Measurements from ENCODE around the gene RFXANK. TPM values are rescaled to one million over a fixed set of nuclear protein-coding genes. Genes with fewer than 3 reads are reported as not detected.

The RFXANK gene
- polyA plus RNA-seq, 1 donor from 2014 or later = 40.0 TPM

GRCh38 chr19:19224150-19224851 is 32.2 kb downstream of the RFXANK start:
- Histone ChIP-seq H3F3A (ENCODE audit: insufficient read depth, low read length, poor library complexity, severe bottlenecking) (no peaks in the 10 kb centered on the region), H3K9ac (ENCODE audit: low read length) (no peak overlapping the region), H3K36me3 (ENCODE audit: insufficient read depth, low read length) (peaks cover 6% of the 10 kb centered on the region), H4K20me1 (ENCODE audit: insufficient read depth) (no peaks in the 10 kb centered on the region), H3K27me3 (ENCODE audit: insufficient read depth, low read depth, low read length) (no peaks in the 10 kb centered on the region), H3K4me3 (ENCODE audit: low read length) (no peak overlapping the region), H3K79me2 (replicated peaks; ENCODE audit: insufficient read depth, low read length) (no peaks in the 10 kb centered on the region), H3K4me2 (ENCODE audit: low read length) (no peak overlapping the region), H3K27ac (ENCODE audit: low read length) (no peak overlapping the region), H3K9me2 (ENCODE audit: insufficient read depth, low read length) (no peaks in the 10 kb centered on the region), H2AFZ (ENCODE audit: low read depth, low read length) (no peak overlapping the region), H3K9me3 (ENCODE audit: low read length) (no peaks in the 10 kb centered on the region)
- TF ChIP-seq MXI1 (conservative IDR thresholded peaks at IDR 0.05; ENCODE audit: poor library complexity, severe bottlenecking) = no peak
- TF ChIP-seq EZH2 (IDR thresholded peaks at IDR 0.05; ENCODE audit: borderline replicate concordance, insufficient read depth, low read length, poor library complexity, severe bottlenecking) = no peak
- no peak for TF ChIP-seq SMC3 (conservative IDR thresholded peaks at IDR 0.05; ENCODE audit: poor library complexity)
- TF ChIP-seq POLR2AphosphoS5 (IDR thresholded peaks at IDR 0.05) = no peak
- TF ChIP-seq EP300 (conservative IDR thresholded peaks at IDR 0.05; ENCODE audit: poor library complexity, severe bottlenecking) = no peak
- TF ChIP-seq RAD21 (conservative IDR thresholded peaks at IDR 0.05) = no peak
- no peak for TF ChIP-seq REST (IDR thresholded peaks at IDR 0.05; ENCODE audit: borderline replicate concordance)
- TF ChIP-seq, protein P1, sequence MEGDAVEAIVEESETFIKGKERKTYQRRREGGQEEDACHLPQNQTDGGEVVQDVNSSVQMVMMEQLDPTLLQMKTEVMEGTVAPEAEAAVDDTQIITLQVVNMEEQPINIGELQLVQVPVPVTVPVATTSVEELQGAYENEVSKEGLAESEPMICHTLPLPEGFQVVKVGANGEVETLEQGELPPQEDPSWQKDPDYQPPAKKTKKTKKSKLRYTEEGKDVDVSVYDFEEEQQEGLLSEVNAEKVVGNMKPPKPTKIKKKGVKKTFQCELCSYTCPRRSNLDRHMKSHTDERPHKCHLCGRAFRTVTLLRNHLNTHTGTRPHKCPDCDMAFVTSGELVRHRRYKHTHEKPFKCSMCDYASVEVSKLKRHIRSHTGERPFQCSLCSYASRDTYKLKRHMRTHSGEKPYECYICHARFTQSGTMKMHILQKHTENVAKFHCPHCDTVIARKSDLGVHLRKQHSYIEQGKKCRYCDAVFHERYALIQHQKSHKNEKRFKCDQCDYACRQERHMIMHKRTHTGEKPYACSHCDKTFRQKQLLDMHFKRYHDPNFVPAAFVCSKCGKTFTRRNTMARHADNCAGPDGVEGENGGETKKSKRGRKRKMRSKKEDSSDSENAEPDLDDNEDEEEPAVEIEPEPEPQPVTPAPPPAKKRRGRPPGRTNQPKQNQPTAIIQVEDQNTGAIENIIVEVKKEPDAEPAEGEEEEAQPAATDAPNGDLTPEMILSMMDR (IDR thresholded peaks at IDR 0.05; ENCODE audit: poor library complexity, severe bottlenecking) = no peak
- no peak for TF ChIP-seq TAF1 (IDR thresholded peaks at IDR 0.05; ENCODE audit: low read depth)

GRCh38 chr19:19224852-19225494 is 32.9 kb downstream of the RFXANK start:
- Histone ChIP-seq H4K20me1 (ENCODE audit: insufficient read depth) (no peaks in the 10 kb centered on the region), H3K36me3 (ENCODE audit: insufficient read depth, low read length) (peaks cover 6% of the 10 kb centered on the region), H3K4me3 (ENCODE audit: low read length) (no peak overlapping the region), H3K9me2 (ENCODE audit: insufficient read depth, low read length) (no peaks in the 10 kb centered on the region), H3K9ac (ENCODE audit: low read length) (no peak overlapping the region), H3K79me2 (replicated peaks; ENCODE audit: insufficient read depth, low read length) (no peaks in the 10 kb centered on the region), H3F3A (ENCODE audit: insufficient read depth, low read length, poor library complexity, severe bottlenecking) (no peaks in the 10 kb centered on the region), H2AFZ (ENCODE audit: low read depth, low read length) (no peak overlapping the region), H3K4me2 (ENCODE audit: low read length) (no peak overlapping the region), H3K9me3 (ENCODE audit: low read length) (no peaks in the 10 kb centered on the region), H3K27me3 (ENCODE audit: insufficient read depth, low read depth, low read length) (no peaks in the 10 kb centered on the region), H3K27ac (ENCODE audit: low read length) (no peak overlapping the region)
- TF ChIP-seq EZH2 (IDR thresholded peaks at IDR 0.05; ENCODE audit: borderline replicate concordance, insufficient read depth, low read length, poor library complexity, severe bottlenecking) (no peak), EP300 (conservative IDR thresholded peaks at IDR 0.05; ENCODE audit: poor library complexity, severe bottlenecking) (no peak), SMC3 (conservative IDR thresholded peaks at IDR 0.05; ENCODE audit: poor library complexity) (no peak), MXI1 (conservative IDR thresholded peaks at IDR 0.05; ENCODE audit: poor library complexity, severe bottlenecking) (no peak), POLR2AphosphoS5 (IDR thresholded peaks at IDR 0.05) (no peak), RAD21 (conservative IDR thresholded peaks at IDR 0.05) (no peak), TAF1 (IDR thresholded peaks at IDR 0.05; ENCODE audit: low read depth) (no peak), REST (IDR thresholded peaks at IDR 0.05; ENCODE audit: borderline replicate concordance) (no peak)
- TF ChIP-seq, protein P1 (IDR thresholded peaks at IDR 0.05; ENCODE audit: poor library complexity, severe bottlenecking) = no peak
